K562 (cell line): Measurements from ENCODE around the gene TRAF3IP1. TPM values are rescaled to one million over a fixed set of nuclear protein-coding genes. Genes with fewer than 3 reads are reported as not detected.

Source experiments
- ATAC-seq: fragments of 200-7000 bp; cut with Tn5 transposase; 3 replicates; pipeline ENCODE4 v1.9.1; 2020; ENCODE audit warnings: moderate library complexity
- BruUV-seq: library from RNA; stranded (reverse); fragments of 400-500 nt; replicated peaks from 2 replicates; lab custom pipeline; 2021; lab: Mats Ljungman, UMichigan
- CTCF ChIA-PET: fragments of 300-600 bp; formaldehyde crosslinking; extraction: SDS; loops from one replicate; lab custom pipeline; 2021; ENCODE audit warnings: low intra/inter-chr PET ratio; lab: Yijun Ruan, JAX
- POLR2A ChIA-PET: fragments of 300-600, 350-650 bp; sonication (Branson Sonifier 250); formaldehyde crosslinking; extraction: SDS; loops from one replicate; lab custom pipeline; 2021; ENCODE audit warnings: antibody characterized with exemption, inconsistent platforms; lab: Yijun Ruan, JAX
- DNase-seq, 4 experiments: peaks; one replicate each; pipeline versions ENCODE4 v3.0.0 to v3.0.0-alpha.2; 2011 to 2018; ENCODE audit warnings: low spot score in 3 of 4, mixed read lengths in 3 of 4; ENCODE audit errors: extremely low read depth in 1 of 4
- FAIRE-seq: peaks from 2 replicates; lab custom pipeline; 2011; peaks lifted over from hg19 to GRCh38; lab: Jason Lieb, UNC
- H2AFZ ChIP-seq: 2 replicates; pipeline ENCODE4 v1.6.0; 2011; ENCODE audit warnings: low read depth, low read length, control low read depth, inconsistent platforms
- H3K27ac ChIP-seq: fragments of 200-600 bp; 3 replicates; pipeline ENCODE4 v1.8.0; 2011; ENCODE audit warnings: low read depth, mild to moderate bottlenecking, control low read depth, inconsistent platforms, low read length, moderate library complexity, mixed read lengths; ENCODE audit errors: extremely low read depth
- H3K27me3 ChIP-seq, 2 experiments: fragments of 300-600 bp in 1 of 2; 2 replicates in 1 of 2; 3 replicates in 1 of 2; pipeline versions ENCODE4 v1.6.0 to v1.8.0; 2011; ENCODE audit warnings: inconsistent platforms in 2 of 2, low read length in 2 of 2, mild to moderate bottlenecking in 1 of 2, mixed read lengths in 1 of 2, moderate library complexity in 1 of 2; ENCODE audit not compliant: control insufficient read depth in 2 of 2, insufficient read depth in 2 of 2
- H3K36me3 ChIP-seq: fragments of 300-600 bp; 3 replicates; pipeline ENCODE4 v1.8.0; 2011; ENCODE audit warnings: mild to moderate bottlenecking, low read length, inconsistent platforms; ENCODE audit not compliant: control insufficient read depth, insufficient read depth
- H3K4me1 ChIP-seq, 2 experiments: fragments of 200-600 bp in 1 of 2; replicated peaks in 1 of 2; 2 replicates in 1 of 2; 3 replicates in 1 of 2; pipeline versions ENCODE4 v1.5.1 to v1.8.0; 2011; ENCODE audit warnings: inconsistent platforms in 2 of 2, low read length in 2 of 2, mild to moderate bottlenecking in 1 of 2, mixed read lengths in 1 of 2, moderate library complexity in 1 of 2; ENCODE audit not compliant: control insufficient read depth in 2 of 2, insufficient read depth in 2 of 2
- H3K4me2 ChIP-seq: 2 replicates; pipeline ENCODE4 v1.6.1; 2011; ENCODE audit warnings: low read length, control low read depth, inconsistent platforms, mixed read lengths; ENCODE audit not compliant: insufficient read depth
- H3K4me3 ChIP-seq: fragments of 200-600 bp; sonication (generic), shearing (Covaris generic); 2 replicates; pipeline ENCODE4 v1.5.1; 2016; ENCODE audit warnings: control low read depth, inconsistent platforms
- H3K79me2 ChIP-seq: fragments of 200-600 bp; 3 replicates; pipeline ENCODE4 v1.8.0; 2011; ENCODE audit warnings: low read length, inconsistent platforms; ENCODE audit not compliant: control insufficient read depth, insufficient read depth
- H3K9ac ChIP-seq, 2 experiments: 2 replicates each; pipeline versions ENCODE4 v1.6.0 to v1.6.1; 2011; ENCODE audit warnings: low read depth in 2 of 2, low read length in 2 of 2, control low read depth in 1 of 2, inconsistent platforms in 1 of 2, mild to moderate bottlenecking in 1 of 2, mixed read lengths in 1 of 2; ENCODE audit not compliant: insufficient read depth in 1 of 2
- H3K9me1 ChIP-seq: one replicate; pipeline ENCODE4 v1.6.0; 2011; ENCODE audit warnings: inconsistent platforms, mild to moderate bottlenecking, low read length, moderate library complexity; ENCODE audit not compliant: control insufficient read depth, insufficient read depth
- H3K9me3 ChIP-seq: replicated peaks from 2 replicates; pipeline ENCODE4 v1.5.1; 2011; ENCODE audit warnings: low read depth, low read length, inconsistent platforms; ENCODE audit not compliant: control insufficient read depth, insufficient read depth
- H4K20me1 ChIP-seq: replicated peaks from 2 replicates; pipeline ENCODE4 v1.6.1; 2011; ENCODE audit warnings: low read length, inconsistent platforms, mixed read lengths; ENCODE audit not compliant: control insufficient read depth, insufficient read depth
- CTCF ChIP-seq, 3 experiments: IDR thresholded peaks in 2 of 3; conservative IDR thresholded peaks in 1 of 3; 2 replicates each; pipeline ENCODE4 v1.5.1; 2011 to 2012; ENCODE audit warnings: low read length in 3 of 3, mild to moderate bottlenecking in 3 of 3, control low read depth in 2 of 3, improper control_type of control experiment in 1 of 3, inconsistent platforms in 1 of 3, low read depth in 1 of 3, mixed read lengths in 1 of 3, moderate library complexity in 1 of 3; ENCODE audit not compliant: insufficient read depth in 2 of 3
- PYGO2 ChIP-seq: fragments of 450-650 bp; IDR thresholded peaks from 2 replicates; pipeline ENCODE4 v1.6.1; 2016; ENCODE audit warnings: mild to moderate bottlenecking, missing genetic modification characterization, moderate library complexity, missing compliant biosample characterization
- REST ChIP-seq, 2 experiments: fragments of 450-650 bp; formaldehyde crosslinking in 1 of 2; IDR thresholded peaks; 2 replicates each; pipeline versions ENCODE4 v1.4.0 to v1.6.1; 2014 to 2020; ENCODE audit warnings: mild to moderate bottlenecking in 2 of 2, borderline replicate concordance in 1 of 2, low read depth in 1 of 2
- STAT5B ChIP-seq: fragments of 250-450 bp; sonication (Bioruptor Pico); IDR thresholded peaks from 2 replicates; pipeline ENCODE4 v1.8.0; 2021; ENCODE audit warnings: mild to moderate bottlenecking, inconsistent platforms
- TCFL5 ChIP-seq: fragments of 250-450 bp; sonication (Bioruptor Pico); conservative IDR thresholded peaks from 2 replicates; pipeline ENCODE4 v1.6.1; 2021; ENCODE audit warnings: mild to moderate bottlenecking, moderate library complexity, matching md5 sums
- ZC3H4 ChIP-seq: sonication (generic); formaldehyde crosslinking; IDR thresholded peaks from 2 replicates; pipeline ENCODE4 v1.9.0; 2021; ENCODE audit warnings: missing genetic modification reagents, borderline replicate concordance
- ZNF3 ChIP-seq: fragments of 250-450 bp; sonication (Bioruptor Pico); IDR thresholded peaks from 2 replicates; pipeline ENCODE4 v1.5.0; 2021; ENCODE audit warnings: mild to moderate bottlenecking, moderate library complexity
- ZNF75A ChIP-seq: fragments of 450-650 bp; formaldehyde crosslinking; IDR thresholded peaks from 2 replicates; pipeline ENCODE4 v1.4.0; 2020; ENCODE audit warnings: mild to moderate bottlenecking
- ZSCAN29 ChIP-seq: fragments of 450-650 bp; IDR thresholded peaks from 2 replicates; pipeline ENCODE4 v1.6.1; 2017
- WGBS: fragments of 100-300 bp; shearing (Covaris generic); methylation state at CpG from one replicate; pipeline ENCODE4 v1.1.6; 2016; ENCODE audit warnings: low coverage, mixed read lengths; ENCODE audit not compliant: insufficient coverage; ENCODE audit errors: missing lambda C conversion rate; 5-methylcytosine and 5-hydroxymethylcytosine counted together
- in situ Hi-C: fragments of 300-500 bp; cut with MboI; formaldehyde crosslinking; loops from 4 replicates; pipeline ENCODE4 v1.15.0; 2018; ENCODE audit warnings: inconsistent platforms, mixed read lengths
- intact Hi-C: fragments of 100-400 bp; cut with micrococcal nuclease; formaldehyde crosslinking; loops from 2 replicates; pipeline ENCODE4 v1.14.2; 2022
- polyA plus RNA-seq, 8 experiments: library from polyadenylated mRNA; depleted of rRNA in 4 of 8; stranded (reverse) in 5 of 8; unstranded in 3 of 8; fragments of >200 nt; fragmentation: Nextera tagmentation in 2 of 8; fragmentation: Illumina TruSeq in 1 of 8; extraction: Ambion mirVana in 2 of 8; extraction: Trizol in 1 of 8; gene quantifications; 2 replicates each; pipeline versions ENCODE4 v1.2.1 to v1.2.3, GENCODE V29; 2011 to 2014; ENCODE audit warnings: inconsistent platforms in 1 of 8, missing spikeins in 1 of 8
- total RNA-seq, 7 experiments: library from RNA; depleted of rRNA in 6 of 7; stranded (reverse); fragments of >200 nt in 6 of 7; fragmentation: Illumina TruSeq in 2 of 7; extraction: Trizol in 2 of 7; gene quantifications; 2 replicates each; pipeline versions ENCODE4 v1.2.1 to v1.2.3, GENCODE V29; 2011 to 2021; ENCODE audit warnings: low replicate concordance in 1 of 7

Gene TRAF3IP1
- total and polyA plus RNA-seq, 9 of the 15 experiments (the other 6 are each of a cell fraction or from before 2014, with no cell fraction given), result 1.3 to 7.4 (median 3.4) TPM

GRCh38 chr2:238305092-238305862 lies 15.0 kb upstream of the TRAF3IP1 start:
- H3K4me3 ChIP-seq, result no peak overlapping the region
- H3K79me2 ChIP-seq, result no peaks in the 10 kb centered on the region
- no peaks in the 10 kb centered on the region for H4K20me1 ChIP-seq
- ATAC-seq, result peak; percentile 71
- peaks cover 3 to 15% of the 10 kb centered on the region in 2 experiments; a peak in 3 of 5 replicates for H3K27me3 ChIP-seq
- H3K9me3 ChIP-seq, result no peaks in the 10 kb centered on the region
- no peak for FAIRE-seq
- H2AFZ ChIP-seq, result no peak overlapping the region
- in situ Hi-C loops, result no loop called here
- no peaks in the 10 kb centered on the region for H3K9me1 ChIP-seq
- intact Hi-C loops, result no loop called here
- H3K9ac ChIP-seq, result no peak overlapping the region
- H3K4me1 ChIP-seq, result peaks cover 0 to 6% of the 10 kb centered on the region in 2 experiments; a peak in 1 of 5 replicates
- H3K4me2 ChIP-seq, result no peak overlapping the region
- no TSS peak for BruUV-seq
- POLR2A ChIA-PET, result no interaction called here
- CTCF ChIA-PET, result no interaction called here
- no peaks in the 10 kb centered on the region for H3K36me3 ChIP-seq
- H3K27ac ChIP-seq, result no peak overlapping the region
- DNase-seq, result peak in 1 of 4 experiments; percentile 16
- WGBS, result 13% methylated on average over 11 of the region's 12 CpGs
- TF ChIP-seq PYGO2 (tag), result no peak
- no peak for TF ChIP-seq ZNF75A
- TF ChIP-seq CTCF (IDR thresholded peaks at IDR 0.05 in 2 of 3, conservative IDR thresholded peaks at IDR 0.05 in 1 of 3; ENCODE audit: insufficient read depth in 2 of 3, low read depth in 1 of 3, low read length in 3 of 3), result peak; percentile 14 to 48 (median 21); a peak in 1 of 6 replicates
- TF ChIP-seq ZNF3 (CRISPR knock-in tag), result no peak
- no peak for TF ChIP-seq ZC3H4 (CRISPR knock-in tag)
- no peak for TF ChIP-seq ZSCAN29
- no peak for TF ChIP-seq STAT5B (CRISPR knock-in tag)
- 0 out of 2 replicates have a peak, but pooled peaks have one; percentile 5 for TF ChIP-seq REST (IDR thresholded peaks at IDR 0.05; ENCODE audit: borderline replicate concordance)
- no peak for TF ChIP-seq REST (CRISPR knock-in tag; IDR thresholded peaks at IDR 0.05; ENCODE audit: low read depth)
- no peak for TF ChIP-seq TCFL5 (CRISPR knock-in tag)
